HG03025 (cell line): Measurements from ENCODE around the gene GTPBP8.
"Not testable (repeated sequence)": the region's sequence is repeated elsewhere in the genome, so short reads cannot be mapped to it uniquely, and the experiment has no call there.

ENCODE experiments used
- ATAC-seq: cut with Tn5 transposase; IDR thresholded peaks from one replicate; pipeline ENCODE4 v1.9.1; 2021; ENCODE audit warnings: mild to moderate bottlenecking, moderate library complexity; ENCODE audit not compliant: unreplicated experiment, low FRiP score

The GTPBP8 gene

GRCh38 chr3:112987710-112988334, 3.0 kb upstream of the GTPBP8 start:
- no peak for ATAC-seq

DNA sequence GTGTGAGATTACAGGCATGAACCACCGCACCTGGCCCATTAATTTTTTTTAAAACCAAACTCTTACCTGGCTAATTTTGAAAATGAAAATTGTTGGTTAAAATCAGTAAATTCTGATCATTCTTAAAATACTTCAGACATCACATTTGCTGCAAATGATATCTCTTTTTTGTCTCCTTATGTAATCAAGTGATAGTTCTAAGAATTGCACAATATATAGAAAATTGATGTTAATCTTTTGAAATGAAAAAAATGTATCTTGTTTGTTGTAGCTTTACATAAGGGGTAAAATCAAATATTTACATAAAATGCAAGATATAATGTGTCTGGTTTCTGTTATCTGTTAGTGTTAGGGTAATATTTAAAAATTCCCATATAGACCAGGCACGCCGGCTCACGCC, 5.0 kb downstream of the GTPBP8 start:
- no peak for ATAC-seq

- no peak for ATAC-seq
Measured at GRCh38 chr3:113000691-113001090, 9.9 kb downstream of the GTPBP8 start.

DNA sequence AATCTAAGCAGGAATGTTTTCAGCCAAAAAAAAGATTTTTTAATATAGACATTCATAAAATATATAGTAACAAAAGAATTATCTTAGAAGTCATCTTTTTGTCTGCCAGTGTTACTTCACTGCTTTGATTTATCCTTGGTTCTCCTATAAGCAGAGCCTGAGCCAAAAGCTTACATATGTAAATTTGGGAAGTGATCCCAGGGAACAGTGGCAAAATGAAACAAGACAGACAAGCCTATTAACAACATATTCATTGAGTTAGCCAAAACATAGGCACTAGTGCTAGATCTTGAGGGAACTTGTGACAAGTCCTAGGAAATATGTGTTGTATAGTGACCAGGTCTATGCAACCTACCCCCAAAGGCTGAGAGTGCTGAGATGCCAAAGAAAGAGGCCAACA, 11.3 kb downstream of the GTPBP8 start:
- ATAC-seq = no peak

GRCh38 chr3:113002679-113003078, 11.9 kb downstream of the GTPBP8 start:
- no peak for ATAC-seq

DNA sequence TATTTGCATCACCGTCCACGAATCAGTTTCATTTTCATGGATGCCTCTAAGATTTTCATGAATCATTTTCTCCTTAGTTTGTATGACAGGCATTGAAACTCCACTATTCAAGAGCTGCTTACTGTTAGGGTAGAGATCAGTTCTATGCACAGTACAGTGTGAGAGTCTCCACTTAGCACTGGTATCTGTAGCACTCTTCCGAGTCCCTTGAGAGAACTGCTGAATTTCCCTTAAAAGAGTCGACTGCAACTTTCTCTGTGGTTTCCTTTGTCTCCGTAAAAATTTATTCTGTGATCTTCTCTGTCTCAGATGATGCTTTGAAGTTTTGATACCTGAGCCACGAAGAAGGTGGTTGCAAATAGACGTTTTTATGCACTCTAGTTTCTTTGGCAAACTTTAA, 14.8 kb downstream of the GTPBP8 start:
- no peak for ATAC-seq

DNA sequence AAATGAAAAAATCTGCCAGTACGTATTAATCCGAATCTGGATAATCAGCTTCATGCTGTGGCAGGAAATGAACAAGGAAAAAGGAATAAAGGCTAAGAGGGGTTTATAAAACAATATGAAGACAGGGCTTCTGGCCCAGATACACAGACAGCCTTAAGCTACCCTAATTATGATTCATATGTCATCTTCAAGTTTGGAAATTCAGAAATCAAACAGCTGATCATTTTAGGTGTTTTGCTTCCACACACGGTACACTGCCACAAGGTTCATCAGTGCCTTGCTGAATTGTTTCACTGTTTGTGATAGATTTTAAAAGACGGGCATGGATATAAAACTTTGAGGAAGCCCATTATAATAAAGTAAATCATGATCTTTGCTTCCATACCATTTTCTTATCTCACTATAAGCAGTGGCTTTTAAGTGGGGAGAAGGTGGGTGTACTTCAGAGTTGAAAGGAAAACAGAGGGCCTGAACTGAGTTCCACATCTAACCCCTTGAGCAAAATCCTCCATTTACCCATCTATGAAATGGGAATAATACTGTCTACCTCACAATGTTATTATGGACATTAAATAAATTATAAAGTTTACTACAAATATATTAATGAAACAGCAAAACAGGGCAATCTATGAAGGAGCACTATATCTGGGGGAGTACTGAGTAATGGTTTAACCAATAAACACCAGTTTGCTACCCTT, 15.7 kb downstream of the GTPBP8 start:
- no peak for ATAC-seq

- ATAC-seq = no peak
Measured at GRCh38 chr3:113008117-113008516, 17.3 kb downstream of the GTPBP8 start.

DNA sequence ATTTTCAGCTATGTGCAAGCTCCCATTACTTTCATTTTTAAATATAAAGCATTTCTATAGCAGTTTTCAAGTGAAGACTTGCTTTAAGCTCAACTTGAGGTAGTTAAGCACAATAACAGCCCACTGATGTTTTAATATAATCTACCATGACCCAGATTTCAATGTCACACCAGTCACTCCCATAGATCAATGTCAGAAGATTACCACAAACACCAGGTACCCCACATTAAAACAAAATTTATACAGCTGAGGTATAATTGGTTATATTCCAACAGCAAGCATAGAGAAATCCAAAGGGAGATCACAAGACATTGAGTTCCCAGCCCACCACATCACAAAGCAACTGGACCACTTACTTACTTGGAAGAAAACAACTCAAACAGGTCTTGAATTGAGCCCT, 22.8 kb downstream of the GTPBP8 start:
- ATAC-seq = no peak

DNA sequence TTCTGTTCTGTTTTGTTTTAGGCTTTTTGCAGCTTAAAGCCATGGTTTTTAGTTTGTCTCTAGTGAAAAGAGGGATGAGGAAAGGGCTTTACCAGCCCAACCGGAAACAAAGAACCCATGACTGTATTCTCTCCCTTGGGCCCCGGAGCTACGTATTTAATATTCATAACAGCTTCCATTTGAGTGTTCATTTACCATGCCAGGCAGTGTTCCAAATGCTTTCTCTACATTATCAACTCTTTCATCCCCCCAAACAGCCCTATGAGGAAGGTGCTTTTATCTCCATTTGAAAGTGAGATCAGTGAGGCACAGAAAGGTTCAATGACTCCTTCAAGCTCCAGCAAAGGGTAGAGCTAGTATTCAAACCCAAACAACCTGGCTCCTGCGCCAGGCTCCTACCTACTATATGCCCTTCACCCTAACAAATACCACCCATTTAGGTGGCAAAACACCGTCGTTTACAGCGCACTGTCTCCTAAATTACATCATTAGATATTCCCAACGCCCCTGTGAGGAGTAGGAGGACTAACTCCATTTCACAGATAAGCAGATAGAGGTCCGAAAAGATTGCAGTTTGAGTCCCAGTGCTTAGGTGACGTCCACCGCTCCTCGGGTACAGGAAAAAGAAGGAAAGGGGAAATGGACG, 27.9 kb downstream of the GTPBP8 start:
- ATAC-seq = no peak

DNA sequence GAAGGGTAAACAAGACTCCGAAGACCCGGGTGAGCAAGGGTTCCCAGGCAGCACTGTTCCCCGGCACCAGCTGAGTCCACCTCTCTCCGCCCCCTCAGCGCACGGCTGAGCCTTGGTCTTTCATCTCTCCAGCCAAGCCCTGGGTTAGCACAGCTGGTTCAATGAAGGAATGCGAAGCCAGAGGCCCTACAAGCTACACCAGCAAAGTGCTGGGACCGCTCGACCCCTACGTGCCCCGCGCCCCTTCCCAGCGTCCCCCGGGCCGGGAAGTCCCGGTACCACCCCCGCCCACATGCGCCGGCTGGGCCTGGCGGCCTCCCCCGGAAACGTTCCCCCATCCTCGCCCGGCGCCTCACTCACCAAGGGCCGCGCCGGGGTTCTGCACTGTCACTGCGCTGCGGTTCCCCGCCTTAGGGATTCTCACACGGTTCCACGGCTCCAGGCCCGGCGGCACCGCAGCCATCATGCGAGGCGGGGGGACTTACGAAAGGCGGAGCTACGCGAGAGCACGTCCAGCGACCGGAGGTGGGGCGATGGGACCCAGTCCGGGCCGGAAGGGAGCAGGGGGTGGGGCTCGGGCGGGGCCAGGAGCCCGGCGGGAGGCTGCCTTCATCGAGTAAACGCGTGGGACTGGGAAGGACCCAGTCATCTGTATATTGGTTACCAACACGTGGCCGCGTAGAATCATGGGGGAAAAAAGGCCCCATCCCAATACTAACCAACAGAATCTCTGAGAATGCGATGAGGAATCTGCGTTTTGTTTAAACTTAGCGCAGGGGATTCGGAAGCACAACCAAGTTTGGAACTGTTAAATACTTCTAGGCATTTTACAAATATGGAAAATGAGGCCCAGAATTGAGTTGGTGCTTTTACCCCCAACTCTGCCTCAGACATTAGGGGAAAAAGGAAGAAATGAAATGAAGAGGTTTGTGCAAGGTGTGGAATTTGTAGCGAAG, 28.7 kb downstream of the GTPBP8 start:
- peak; percentile 93 for ATAC-seq

DNA sequence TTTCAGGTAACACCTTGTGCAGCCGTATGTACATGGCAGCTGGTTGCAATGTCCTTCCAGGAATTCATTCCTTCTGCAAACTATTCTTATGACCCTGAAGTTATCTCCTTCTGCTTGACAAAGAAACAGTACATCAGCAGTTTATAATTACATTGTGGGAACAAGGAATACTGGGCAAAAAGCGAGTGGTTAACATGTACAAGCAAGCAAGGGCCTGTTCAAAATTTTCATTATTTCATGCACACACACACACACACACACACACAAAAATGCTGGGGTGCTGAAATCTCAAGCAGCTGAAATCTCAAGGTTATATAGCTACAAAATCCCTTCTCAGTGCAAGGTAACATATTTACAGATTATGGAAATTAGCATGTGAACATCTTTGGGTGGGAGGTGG, 30.7 kb downstream of the GTPBP8 start:
- ATAC-seq = no peak

DNA sequence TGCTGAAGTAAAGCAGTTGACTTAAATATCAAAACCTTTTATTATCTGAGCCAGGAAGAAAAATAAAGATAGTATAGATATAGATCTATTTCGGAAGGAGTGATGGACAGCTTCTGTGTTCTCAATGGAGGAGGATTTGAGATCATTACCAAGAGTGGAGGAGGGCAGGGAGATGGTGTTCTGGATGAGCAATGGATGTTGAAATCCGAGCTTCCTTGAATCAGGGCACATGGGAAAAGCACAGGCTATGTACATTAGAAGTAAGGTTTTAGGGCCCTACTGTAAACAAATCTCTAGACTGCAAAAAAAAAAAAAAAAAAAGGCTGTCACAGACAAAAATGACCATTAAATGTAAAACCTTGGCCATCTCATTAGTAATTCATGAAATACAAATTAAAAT, 43.2 kb downstream of the GTPBP8 start:
- no peak for ATAC-seq

DNA sequence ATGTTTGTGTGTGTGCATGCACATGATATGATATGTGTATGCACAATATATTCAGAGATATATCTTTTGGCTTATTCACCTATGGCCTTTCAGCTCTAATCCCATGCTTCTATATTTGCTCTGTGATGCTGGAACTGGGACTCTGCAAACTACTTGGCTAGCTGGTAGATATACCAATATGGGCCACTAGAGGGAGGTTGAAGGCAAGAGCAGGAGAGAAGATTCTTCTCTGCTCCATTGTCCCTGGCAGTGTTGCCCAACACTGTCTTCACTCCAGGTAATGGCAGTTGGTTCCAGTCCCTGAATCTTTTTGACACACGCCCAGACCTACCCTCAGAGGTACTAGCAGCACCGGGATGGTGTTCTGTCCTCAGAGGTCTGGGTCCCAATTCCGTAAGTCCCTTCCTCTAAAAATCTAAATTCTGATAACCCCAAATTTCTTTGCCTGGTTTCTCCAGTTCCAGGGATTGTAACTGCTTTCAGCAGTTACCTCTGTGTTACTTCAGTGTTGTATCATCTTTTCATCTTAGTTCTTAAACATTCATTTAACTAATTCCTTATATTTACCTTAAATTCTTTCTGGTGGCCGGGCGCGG, 44.7 kb downstream of the GTPBP8 start:
- ATAC-seq = no peak

- ATAC-seq = no peak
Measured at GRCh38 chr3:113038328-113038727, 47.5 kb downstream of the GTPBP8 start.

- ATAC-seq = no peak
Measured at GRCh38 chr3:113039546-113039945, 48.8 kb downstream of the GTPBP8 start.

- no peak for ATAC-seq
Measured at GRCh38 chr3:113040231-113040630, 49.4 kb downstream of the GTPBP8 start.

GRCh38 chr3:113043686-113044085, 52.9 kb downstream of the GTPBP8 start:
- no peak for ATAC-seq

DNA sequence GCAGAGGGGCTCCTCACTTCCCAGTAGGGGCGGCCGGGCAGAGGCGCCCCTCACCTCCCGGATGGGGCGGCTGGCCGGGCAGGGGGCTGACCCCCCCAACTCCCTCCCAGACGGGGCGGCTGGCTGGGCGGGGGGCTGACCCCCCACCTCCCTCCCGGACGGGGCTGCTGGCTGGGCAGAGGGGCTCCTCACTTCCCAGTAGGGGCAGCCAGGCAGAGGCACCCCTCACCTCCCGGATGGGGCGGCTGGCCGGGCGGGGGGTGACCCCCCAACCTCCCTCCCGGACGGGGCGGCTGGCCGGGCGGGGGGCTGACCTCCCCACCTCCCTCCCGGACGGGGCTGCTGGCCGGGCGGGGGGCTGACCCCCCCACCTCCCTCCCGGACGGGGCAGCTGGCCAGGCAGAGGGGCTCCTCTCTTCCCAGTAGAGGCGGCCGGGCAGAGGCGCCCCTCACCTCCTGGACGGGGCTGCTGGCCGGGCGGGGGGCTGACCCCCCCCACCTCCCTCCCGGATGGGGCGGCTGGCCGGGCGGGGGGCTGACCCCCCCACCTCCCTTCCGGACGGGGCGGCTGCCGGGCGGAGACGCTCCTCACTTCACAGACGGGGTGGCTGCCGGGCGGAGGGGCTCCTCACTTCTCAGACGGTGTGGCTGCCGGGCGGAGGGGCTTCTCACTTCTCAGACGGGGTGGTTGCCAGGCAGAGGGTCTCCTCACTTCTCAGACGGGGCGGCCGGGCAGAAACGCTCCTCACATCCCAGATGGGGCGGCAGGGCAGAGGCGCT, 55.6 kb downstream of the GTPBP8 start:
- not testable (repeated sequence) for ATAC-seq

- peak; percentile 94 for ATAC-seq
Measured at GRCh38 chr3:113051302-113051711, 60.5 kb downstream of the GTPBP8 start.
